LHCN-M2 (cell line): ENCODE data around the gene RAB5B. TPM values are rescaled to one million over a fixed set of nuclear protein-coding genes. Genes with fewer than 3 reads are reported as not detected.
"Not testable (repeated sequence)": the region's sequence is repeated elsewhere in the genome, so short reads cannot be mapped to it uniquely, and the experiment has no call there.

Source experiments
- DNase-seq: peaks from one replicate; pipeline ENCODE4 v3.0.0-alpha.2; 2012; ENCODE audit warnings: low read depth
- total RNA-seq: library from RNA; depleted of rRNA; stranded (reverse); fragments of >200 nt; gene quantifications from 2 replicates; pipeline ENCODE4 v1.2.3, GENCODE V29; 2014

The RAB5B gene
- total RNA-seq, 1 experiment from 2014 or later: 60.3 TPM

- no peak for DNase-seq
These were observed 40.3 kb downstream of the RAB5B start for GRCh38 chr12:56014205-56014604.

- DNase-seq: no peak
These were observed 43.3 kb downstream of the RAB5B start for GRCh38 chr12:56017181-56017580.

- no peak for DNase-seq
These were observed 44.5 kb downstream of the RAB5B start for GRCh38 chr12:56018356-56018755.

GRCh38 chr12:56020423-56021184 is 46.7 kb downstream of the RAB5B start, which contains the start of gene IKZF4:
TSS of gene IKZF4 (plus strand) at chr12:56021043. CDS start at chr12:56021494, 451 bp downstream.
- no peak for DNase-seq

- no peak for DNase-seq
These were observed 48.1 kb downstream of the RAB5B start for GRCh38 chr12:56021889-56022497.

- DNase-seq: peak; percentile 20
These were observed 54.8 kb downstream of the RAB5B start for GRCh38 chr12:56028511-56029165.

- peak; percentile 26 for DNase-seq
These were observed 55.3 kb downstream of the RAB5B start for GRCh38 chr12:56029166-56029519.

- DNase-seq: peak; percentile 51
These were observed 55.9 kb downstream of the RAB5B start for GRCh38 chr12:56029666-56030293.

GRCh38 chr12:56031987-56032386 is 58.1 kb downstream of the RAB5B start:
- no peak for DNase-seq

GRCh38 chr12:56034586-56035332 is 60.9 kb downstream of the RAB5B start:
- no peak for DNase-seq

GRCh38 chr12:56037161-56037560 is 63.3 kb downstream of the RAB5B start:
- DNase-seq: no peak

- no peak for DNase-seq
These were observed 64.3 kb downstream of the RAB5B start for GRCh38 chr12:56038022-56038655.

GRCh38 chr12:56040151-56040550 is 66.3 kb downstream of the RAB5B start:
- DNase-seq: no peak

GRCh38 chr12:56040963-56041551 is 67.2 kb downstream of the RAB5B start:
- DNase-seq: no peak

- peak; percentile 100 for DNase-seq
These were observed 67.9 kb downstream of the RAB5B start, which contains the start of gene RPS26 for GRCh38 chr12:56041552-56042429. TSS of gene RPS26 (plus strand) at chr12:56041918. CDS start at chr12:56042167, 249 bp downstream.

GRCh38 chr12:56042430-56042813 is 68.5 kb downstream of the RAB5B start:
- not testable (repeated sequence) for DNase-seq

- DNase-seq: no peak
These were observed 69.0 kb downstream of the RAB5B start for GRCh38 chr12:56042843-56043242.
